OCI-M1 (cell line): ENCODE results near the gene PTRH1.
A peak's percentile ranks its signal among the peaks of the same experiment; 100 is the strongest.

Experiments
- DNase-seq: peaks from one replicate; lab custom pipeline; 2025; lab: John Stamatoyannopoulos, UW

PTRH1 gene

DNA sequence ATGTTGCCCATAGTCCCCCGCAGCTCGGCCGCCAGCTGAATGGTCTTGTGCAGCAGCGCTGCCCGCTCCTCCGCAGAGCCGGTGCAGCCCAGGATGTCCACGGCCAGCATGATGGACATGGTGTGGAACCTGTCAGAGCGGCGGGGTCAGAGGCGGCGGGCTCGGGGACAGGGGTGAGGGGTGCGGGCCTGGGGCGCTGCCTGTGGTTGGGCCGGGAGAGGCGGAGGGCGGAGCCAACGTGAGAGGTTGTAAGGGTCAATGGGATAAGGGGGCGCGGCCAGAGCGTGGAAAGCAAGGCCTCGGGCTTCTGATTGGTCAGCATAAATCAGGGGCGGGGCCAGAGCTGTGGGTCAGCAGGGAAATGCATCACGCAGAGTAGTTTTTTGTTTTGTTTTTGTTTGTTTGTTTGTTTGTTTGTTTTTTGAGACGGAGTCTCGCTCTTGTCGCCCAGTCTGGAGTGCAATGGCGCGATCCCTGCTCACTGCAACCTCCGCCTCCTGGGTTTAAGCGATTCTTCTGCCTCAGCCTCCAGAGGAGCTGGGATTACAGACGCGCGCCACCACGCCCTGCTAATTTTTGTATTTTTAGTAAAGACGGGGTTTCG is 26.5 kb upstream of the PTRH1 start:
- no peak for DNase-seq

DNA sequence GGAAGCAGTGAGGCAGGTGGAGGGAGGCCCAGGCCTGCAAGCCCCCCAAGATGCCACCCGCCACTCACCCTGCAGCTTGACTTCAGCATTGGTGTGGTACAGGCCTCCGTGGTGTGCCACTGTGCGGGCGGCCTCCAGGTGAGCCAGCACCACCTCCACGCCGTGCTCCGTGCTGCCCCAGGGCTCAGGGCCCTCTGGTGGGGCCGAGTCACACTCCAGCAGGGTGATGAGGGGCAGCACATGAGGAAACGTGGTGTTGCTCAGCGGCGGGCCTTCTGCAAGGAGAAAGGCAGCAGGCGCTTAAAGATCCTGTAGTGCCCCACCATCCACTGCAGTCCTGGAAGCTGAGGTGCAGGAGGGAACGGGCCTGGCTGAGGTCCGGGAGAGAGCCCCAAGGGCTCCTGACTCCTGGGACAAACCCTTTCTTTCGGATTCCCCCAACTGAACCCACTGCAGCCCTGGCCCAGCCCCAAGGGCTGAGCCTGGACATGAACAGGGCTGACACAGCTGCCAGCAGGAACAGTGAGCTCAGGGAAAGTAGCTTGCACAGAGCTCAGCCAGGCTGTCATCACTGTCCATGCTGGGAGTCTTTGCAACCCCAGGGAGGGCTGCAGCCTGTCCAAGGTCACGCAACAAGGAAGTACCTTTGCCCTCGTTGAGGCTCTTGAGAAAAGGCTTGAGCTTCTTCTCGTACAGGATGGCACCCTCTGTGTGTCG is 24.3 kb upstream of the PTRH1 start:
- no peak for DNase-seq

DNA sequence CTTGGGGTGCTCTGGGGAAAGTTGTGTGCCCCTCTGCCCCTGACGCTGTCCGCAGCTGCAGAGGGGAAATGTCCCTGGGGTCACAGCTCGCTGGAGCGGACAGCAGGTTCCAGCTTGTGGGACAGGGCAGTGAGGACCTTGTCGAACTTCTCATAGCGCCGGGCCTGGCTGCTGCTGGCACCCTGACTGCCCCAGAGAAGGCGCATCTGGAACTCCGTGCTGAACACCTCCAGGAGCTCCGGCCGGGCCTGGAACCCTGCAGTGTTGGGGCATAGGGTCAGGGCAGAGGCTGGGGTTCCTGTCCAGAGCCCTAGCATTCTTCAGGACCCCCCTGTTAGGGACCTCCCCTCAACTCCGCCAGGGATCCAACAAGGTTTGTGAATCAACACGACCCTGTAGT is 23.2 kb upstream of the PTRH1 start:
- DNase-seq = no peak

DNA sequence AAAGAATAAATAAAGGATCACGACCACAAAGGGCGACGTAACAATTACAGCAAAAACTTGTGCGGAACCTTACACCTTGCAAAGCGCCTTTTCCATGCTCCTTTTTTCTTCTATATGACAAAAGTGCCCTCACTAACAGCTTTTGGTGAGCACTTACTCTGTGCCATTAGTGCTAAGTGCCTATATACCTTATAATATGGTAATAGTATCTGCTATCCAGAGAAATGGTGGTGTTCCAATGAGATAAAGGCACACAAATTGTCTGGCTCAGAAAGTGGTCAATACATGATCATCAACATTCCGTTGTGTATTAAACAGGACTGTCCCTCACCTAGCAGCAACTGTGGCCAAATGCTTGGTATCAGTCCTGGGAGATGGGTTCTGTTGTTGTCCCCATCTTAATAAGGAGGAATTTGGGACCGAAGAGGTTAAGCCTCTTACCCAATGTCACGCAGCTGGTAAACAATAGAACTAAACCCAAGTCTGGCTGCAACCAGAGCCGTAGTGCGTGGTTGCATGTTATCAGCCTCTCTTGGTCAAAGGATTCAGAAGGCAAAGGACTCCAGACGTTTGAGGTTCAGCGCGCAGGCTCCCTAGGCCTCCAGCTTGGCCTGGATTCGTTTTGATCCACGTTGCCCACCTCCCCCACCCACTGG is 20.2 kb upstream of the PTRH1 start:
- no peak for DNase-seq

DNA sequence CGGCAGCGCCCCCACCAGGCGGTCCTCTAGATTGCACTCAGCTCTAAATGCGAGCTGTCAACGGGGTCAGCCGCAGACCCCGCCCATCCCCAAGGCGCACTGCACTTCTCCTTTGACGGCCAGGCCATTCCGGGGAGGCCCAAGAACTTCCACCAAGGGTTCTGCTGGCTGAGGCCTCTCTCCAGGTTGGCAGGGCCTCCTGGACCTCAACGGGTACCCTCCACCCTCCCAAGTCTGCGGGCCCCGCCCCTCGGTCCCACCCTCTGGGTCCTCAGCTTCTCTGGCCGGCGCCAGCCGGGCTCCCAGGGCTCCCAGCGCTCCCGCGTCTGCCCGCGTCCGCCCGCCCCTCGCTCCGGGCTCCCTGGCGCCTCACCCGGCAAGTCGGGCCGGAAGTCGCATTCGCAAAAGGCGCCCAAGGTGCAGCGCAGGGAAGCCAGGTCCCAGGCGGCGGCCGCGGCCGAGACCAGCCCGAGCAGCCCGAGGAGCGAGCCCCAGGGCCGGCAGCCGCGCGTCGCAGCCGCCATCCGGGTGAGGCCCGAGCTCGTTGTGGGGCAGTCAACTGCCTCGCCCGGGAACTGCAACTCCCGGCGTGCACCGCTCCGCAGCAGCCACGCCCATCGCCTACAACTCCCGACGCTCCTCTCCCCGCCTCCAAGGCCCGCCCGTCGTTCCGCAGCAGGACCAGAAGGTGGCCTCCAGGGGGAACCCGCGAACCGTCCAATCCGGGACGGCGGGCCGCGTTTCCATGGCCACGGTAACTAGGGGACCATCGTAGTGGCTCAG is 19.5 kb upstream of the PTRH1 start, which contains the start of gene TOR2A:
TOR2A (minus strand) TSS at position 548 of the 783 bp plus-strand sequence; CDS start at position 524, 24 bp downstream.
- DNase-seq = peak; percentile 98

DNA sequence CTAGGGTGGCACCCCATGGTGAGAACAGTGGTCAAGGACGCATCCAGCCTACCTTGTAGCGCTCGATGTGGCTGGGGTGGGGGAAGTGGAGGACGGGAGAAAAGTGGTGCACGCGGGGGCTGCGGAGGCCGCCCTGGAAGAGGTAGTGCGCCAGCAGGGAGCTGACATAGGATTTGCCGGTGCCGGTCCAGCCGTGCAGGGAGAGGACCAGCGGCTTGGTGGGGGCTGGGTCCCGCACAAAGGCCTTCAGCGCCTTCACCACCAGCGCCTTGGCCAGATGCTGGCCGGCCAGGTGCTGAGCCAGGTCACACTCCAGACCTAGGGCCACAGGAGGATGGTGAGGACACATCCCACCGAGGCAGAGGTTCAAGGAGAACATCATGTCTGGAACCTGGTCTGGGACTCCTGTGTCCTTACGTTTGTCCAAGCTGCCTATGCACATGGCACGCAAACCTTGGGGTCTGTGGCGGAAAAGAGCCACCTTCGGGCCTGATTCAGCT is 18.8 kb upstream of the PTRH1 start:
- no peak for DNase-seq

DNA sequence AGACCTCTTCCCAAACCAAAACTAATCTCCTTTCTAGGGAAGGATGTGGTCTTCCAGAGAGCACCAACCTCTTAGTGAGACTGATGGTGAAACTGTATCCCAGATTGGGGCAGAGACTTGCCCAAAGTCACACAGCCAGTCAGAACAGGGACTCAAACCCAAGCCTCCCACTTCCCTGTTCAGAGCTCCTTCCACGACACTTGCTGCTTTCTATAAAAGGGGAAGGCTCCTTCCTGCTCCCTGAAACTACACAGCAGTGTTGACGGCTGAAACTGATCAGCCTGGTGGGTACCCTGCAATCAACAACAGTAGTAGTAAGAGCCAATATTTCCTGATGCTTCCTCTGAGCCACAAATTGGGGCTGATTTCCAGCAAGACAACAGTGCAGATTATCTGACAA is 18.2 kb upstream of the PTRH1 start:
- DNase-seq = no peak

DNA sequence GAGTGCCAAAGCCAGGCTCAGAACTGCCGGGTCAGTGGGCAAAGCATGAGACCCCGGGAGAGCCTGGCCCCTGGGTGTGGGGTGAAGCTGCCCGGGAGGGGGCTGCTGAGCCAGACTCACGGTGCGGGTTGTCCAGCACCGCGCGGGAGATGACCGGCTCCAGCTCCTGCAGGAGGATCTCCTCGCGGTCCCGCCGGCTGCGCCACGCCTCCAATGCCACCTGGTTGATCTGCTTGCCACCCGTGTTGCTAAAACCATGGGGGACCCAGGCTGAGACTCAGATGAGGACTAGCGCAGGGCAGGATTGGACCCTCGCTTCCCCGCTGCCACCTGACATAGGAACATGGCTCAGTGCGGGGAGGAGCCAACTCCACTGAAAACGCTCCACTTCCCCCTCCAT is 17.0 kb upstream of the PTRH1 start:
- no peak for DNase-seq

DNA sequence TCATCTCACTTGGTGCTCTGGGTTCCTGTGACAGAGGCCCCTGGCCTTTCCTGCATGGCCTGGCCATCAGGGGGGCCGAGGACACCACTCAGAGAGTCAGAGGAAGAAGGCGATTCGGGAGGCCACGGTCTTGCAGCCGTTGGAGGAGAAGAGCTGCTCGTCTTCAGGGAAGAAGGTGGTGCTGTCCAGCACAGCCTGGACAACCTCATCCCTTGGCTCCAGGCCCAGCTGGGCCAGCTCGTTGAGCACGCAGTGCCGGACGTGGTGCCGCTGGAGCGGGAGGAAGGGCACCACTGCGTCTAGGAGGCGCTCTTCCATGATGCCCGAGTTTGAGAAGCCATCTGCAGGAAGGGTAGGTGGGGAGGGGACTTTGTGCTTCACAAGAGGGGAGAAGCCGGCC is 16.5 kb upstream of the PTRH1 start:
- DNase-seq = no peak

DNA sequence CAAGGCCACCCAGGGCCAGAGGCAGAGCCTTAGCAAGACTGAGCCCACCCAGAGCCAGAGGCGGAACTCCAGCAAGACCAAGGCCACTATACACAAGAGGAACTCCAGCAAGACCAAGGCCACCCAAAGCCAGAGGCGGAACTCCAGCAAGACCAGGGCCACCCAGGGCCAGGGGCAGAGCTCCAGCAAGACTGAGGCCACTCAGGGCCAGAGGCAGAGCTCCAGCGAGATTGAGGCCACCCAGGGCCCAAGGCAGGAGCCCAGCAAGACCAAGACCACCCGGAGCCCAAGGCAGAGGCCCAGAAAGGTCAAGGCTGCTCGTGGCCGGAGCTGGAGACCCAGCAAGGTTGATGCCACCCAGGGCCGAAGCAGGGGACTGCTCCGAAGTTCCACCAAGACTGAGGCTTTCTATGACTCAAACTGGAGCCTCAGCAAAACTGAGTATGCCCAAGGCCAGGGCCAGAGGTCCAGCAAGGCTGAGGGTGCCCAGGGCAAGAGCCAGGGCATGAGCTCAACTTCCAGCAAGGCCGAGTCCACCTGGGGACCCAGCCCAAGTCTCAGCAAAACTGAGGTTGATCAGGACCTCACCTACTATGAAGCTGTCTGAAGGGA is 15.4 kb upstream of the PTRH1 start:
- DNase-seq = no peak

DNA sequence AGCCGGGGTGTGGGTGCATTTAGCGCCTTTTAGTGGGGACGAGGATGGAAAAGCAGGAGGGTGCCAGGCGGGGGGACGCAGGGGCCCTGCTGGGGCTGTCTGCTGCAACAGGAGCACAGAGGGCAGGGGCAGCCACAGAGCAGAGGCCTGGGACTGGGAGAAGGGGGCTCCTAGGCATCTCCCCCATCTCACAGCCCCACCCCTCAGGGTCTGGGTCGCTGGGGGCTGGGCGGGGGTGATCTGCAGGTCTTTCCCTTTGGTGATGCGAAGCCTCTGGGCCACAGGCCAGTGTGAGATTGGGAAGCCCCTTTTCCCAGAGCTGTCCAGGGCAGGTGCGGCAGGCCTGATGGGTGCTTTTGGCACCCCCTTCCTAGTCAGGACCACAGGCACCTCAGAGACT is 14.8 kb upstream of the PTRH1 start:
- no peak for DNase-seq

DNA sequence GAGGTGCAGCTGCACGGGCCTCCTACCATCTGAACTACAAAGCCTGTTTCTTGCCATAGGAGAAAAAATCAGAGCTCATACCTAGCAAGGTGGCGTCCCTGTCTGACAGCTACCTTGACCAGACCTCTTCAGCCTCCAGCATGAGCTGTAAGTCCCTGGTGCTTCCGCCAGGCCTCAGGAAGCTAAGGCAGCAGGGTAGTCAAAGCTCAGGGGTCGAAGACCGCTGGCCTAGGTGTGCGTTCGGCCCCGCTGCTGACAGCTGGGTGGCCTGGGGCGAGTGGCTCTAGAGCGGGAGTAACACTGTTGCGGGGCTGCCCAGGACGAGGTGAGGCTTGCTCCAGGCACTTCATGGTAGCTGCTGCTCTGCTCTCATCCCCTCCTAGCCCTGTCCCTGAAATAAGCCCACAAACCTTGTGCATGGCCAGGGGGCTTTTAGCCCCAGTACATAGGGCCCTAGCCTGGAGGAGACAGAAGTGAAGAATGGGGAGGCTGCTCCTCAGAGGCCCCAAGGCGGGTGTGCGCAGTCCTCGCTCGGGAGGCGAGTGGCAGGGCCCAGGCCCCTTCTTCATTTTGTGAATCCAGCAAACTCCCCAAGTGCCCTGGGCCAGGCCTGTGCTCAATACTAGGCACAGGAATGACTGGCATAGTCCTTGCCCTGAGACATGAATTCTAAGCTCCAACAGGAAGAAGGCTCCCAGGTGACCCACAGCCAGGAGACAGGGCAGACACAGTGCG is 14.2 kb upstream of the PTRH1 start:
- DNase-seq = no peak

DNA sequence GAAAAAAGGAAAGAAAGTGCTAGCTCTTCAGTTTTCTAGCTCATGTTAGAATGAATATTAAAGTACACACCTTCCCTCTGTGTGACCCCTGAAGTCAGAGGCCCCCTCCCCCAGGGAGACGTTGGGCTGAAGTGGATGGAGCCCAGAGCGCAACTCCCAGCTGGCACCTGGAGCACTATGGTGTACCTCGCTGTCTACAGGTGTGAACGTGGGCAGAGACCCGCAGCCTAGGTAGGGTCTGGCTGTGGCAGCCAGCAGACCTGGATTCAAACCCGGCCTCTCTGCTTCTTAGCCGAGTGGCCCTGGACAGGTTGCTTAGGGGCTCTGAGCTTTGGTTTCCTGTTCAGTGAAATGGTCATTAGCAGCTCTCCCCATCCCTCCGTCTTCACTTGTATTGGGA is 13.3 kb upstream of the PTRH1 start:
- DNase-seq = no peak

DNA sequence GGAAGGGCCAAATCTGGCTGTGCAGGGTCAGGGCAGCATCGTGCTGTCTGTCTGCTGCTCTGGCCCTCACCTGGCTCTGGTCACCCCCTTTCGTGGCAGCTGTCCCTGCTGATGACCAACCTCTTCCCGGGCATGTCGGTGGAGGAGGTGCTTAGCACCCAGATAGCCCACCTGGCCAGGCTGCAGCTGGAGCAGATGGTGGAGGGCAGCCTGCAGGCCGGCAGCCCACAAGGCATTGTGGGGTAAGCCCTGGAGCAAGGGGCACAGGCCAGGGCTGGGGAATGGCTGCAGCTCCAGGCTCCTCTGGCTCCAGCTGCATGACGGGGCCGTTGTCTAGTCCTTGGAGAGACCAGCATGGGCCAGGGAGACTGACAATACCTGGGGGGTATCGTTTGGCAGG is 11.4 kb upstream of the PTRH1 start:
- DNase-seq = no peak

DNA sequence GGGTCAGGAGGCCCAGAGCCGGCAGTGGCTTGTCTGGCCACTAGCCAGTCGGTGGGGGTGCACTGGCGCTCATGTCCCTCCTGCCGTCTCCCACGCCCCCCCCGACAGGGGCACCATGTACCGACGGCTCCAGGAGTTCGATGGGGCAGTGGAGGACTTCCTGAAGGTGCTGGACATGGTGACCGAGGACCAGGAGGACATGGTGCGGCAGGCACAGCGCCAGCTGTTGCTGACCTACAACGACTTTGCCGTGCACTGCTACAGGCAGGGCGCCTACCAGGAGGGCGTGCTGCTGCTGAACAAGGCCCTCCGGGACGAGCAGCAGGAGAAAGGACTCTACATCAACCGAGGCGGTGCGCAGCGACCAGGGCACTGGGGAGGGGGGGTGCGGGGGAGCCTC is 8.5 kb upstream of the PTRH1 start:
- no peak for DNase-seq

DNA sequence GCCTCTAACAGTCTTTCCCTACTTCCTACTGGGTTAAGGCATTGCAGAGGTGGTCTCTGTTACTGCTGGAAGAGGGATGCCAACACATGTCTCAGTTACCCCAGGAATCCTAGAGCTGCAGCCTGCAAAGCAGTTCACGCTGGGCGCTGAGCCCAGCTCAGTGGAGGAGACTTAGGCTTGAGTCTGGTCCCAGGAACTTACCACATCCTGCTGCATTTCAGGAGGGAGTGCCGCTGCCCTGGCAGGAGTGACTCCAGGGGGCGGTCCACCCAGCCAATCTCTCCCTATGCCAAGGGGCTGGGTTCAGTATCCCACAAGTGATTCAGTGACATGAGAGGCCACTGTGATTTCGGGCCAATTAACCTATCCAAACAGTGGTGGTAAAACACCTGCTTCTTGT is 8.0 kb upstream of the PTRH1 start:
- DNase-seq = no peak

DNA sequence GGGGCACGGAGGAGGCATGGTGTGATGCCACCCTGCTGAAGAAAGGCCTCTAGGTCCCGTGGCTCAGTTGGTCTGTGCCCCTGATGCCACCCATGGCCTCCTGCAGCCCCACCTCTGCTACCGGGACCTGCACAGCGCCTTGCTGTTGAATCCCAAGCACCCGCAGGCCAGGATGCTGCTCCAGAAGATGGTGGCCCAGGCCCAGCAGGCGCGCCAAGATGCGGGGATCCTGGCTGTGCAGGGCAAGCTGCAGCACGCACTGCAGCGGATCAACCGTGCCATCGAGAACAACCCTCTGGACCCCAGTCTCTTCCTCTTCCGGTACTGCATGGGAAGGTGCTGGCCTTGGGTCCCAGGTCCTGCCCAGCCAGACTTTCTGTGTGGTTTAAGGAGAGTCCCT is 7.5 kb upstream of the PTRH1 start:
- DNase-seq = no peak

DNA sequence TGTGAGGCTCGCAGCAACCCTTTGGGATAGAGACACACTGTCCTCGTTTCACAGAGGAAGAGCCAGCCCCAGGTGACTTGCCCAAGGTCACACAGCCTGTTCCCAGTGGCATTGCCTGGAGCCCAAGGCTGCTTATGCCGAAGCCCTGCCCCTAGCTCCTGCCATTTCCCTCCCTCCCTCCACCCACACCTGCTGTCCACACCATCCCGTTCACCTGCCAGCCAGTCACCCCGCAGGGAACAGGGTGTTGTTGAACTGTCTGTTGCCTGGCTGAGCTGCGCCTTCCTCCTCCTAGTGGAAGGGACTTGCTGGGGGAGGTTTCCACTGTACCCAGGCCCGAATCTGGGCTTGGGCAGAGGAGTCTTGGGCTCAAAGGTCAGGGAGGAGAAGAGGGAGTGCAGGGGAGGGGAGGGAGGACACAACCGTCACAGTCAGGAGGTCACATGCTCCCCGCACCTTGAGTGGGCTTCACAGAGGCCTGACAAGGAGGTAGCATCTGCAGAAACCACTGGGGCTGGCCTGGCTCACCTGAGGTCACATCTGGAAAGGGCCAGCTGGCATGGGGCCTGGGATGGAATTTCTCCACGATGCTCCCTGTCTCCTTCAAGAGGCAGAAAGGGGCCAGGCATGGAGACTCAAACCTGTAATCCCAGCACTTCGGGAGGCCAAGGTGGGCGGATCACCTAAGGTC is 6.7 kb upstream of the PTRH1 start:
- DNase-seq = no peak

DNA sequence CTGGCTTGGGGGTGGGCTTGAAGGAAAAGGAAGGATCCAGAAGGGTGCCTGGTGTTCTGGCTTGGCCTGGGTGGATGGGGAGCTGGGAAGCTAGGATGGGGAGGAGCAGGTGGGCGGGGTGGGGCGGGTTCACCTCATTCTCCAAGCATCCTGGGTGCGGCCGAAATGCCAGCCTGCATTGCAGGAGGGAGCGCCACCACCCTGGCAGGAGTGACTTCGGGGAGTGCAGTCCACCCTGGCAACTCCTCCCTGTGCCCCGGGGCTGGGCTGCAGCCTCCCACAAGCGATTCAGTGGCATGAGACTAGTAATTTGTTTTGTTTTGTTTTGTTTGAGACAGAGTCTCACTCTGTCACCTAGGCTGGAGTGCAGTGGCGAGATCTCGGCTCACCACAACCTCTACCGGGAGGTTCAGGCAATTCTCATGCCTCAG is 5.9 kb upstream of the PTRH1 start:
- no peak for DNase-seq

DNA sequence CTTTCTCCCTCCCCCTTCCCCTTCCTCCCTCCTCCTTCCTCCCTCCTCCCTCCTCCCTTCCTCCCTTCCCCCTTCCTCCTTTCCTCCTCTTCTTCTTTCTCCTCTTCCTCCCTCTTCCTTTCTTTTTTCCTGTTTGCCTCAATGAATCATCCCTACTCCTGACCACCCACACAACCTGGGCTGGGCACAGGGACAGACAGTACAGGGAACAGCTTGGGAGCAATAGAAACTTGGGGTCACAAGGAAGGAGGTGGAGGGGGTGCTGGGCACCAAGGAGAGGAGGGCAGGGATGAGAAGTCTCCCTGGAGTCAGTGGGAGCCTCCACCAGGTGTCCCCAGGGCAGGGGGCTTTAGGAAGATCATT is 5.4 kb upstream of the PTRH1 start:
- DNase-seq = no peak
